SK-N-SH (cell line): Measurements from ENCODE around the gene PET100. TPM values are rescaled to one million over a fixed set of nuclear protein-coding genes. Genes with fewer than 3 reads are reported as not detected.

Experiments used
- CTCF ChIA-PET: fragments of 300-600, 350-600 bp; formaldehyde crosslinking; extraction: SDS; loops from one replicate; lab custom pipeline; 2021; lab: Yijun Ruan, JAX
- POLR2A ChIA-PET: fragments of 350-600 bp; sonication (Branson Sonifier 250); formaldehyde crosslinking; extraction: SDS; loops from one replicate; lab custom pipeline; 2020; ENCODE audit warnings: antibody characterized with exemption, inconsistent platforms; lab: Yijun Ruan, JAX
- DNase-seq: peaks from one replicate; pipeline ENCODE4 v3.0.0; 2012
- H2AFZ ChIP-seq: fragments of 200-600 bp; sonication (generic); 2 replicates; pipeline ENCODE4 v1.8.1; 2016; ENCODE audit warnings: antibody characterized with exemption, mild to moderate bottlenecking, low read depth
- H3F3A ChIP-seq: fragments of 200-600 bp; sonication (generic); replicated peaks from 2 replicates; pipeline ENCODE3; 2016; ENCODE audit warnings: antibody characterized with exemption, mild to moderate bottlenecking; ENCODE audit not compliant: insufficient read depth
- H3K27ac ChIP-seq, 2 experiments: fragments of 200-500 bp in 1 of 2; fragments of 200-600 bp in 1 of 2; sonication (Bioruptor generic) in 1 of 2; sonication (generic), shearing (Covaris generic) in 1 of 2; 2 replicates each; pipeline versions ENCODE4 v1.5.1 to v1.6.1; 2014 to 2016; ENCODE audit warnings: low read depth in 2 of 2, inconsistent platforms in 1 of 2, low read length in 1 of 2, mild to moderate bottlenecking in 1 of 2, mixed read lengths in 1 of 2
- H3K27me3 ChIP-seq: fragments of 200-600 bp; sonication (generic), shearing (Covaris generic); 2 replicates; pipeline ENCODE4 v1.6.1; 2016; ENCODE audit warnings: mixed run types; ENCODE audit not compliant: insufficient read depth
- H3K36me3 ChIP-seq, 2 experiments: fragments of 200-500 bp in 1 of 2; fragments of 200-600 bp in 1 of 2; sonication (Bioruptor generic) in 1 of 2; sonication (generic) in 1 of 2; replicated peaks in 1 of 2; 2 replicates each; pipeline versions ENCODE3 to v1.5.1; 2014 to 2016; ENCODE audit warnings: low read length in 1 of 2, mild to moderate bottlenecking in 1 of 2; ENCODE audit not compliant: insufficient read depth in 2 of 2, control insufficient read depth in 1 of 2
- H3K4me1 ChIP-seq, 2 experiments: fragments of 200-500 bp in 1 of 2; fragments of 200-600 bp in 1 of 2; sonication (Bioruptor generic) in 1 of 2; sonication (generic), shearing (Covaris generic) in 1 of 2; 2 replicates each; pipeline versions ENCODE4 v1.5.1 to v1.6.1; 2014 to 2016; ENCODE audit warnings: low read depth in 1 of 2, low read length in 1 of 2, mixed run types in 1 of 2; ENCODE audit not compliant: insufficient read depth in 2 of 2, control insufficient read depth in 1 of 2
- H3K4me2 ChIP-seq: fragments of 200-600 bp; sonication (generic), shearing (Covaris generic); 2 replicates; pipeline ENCODE4 v1.6.1; 2017; ENCODE audit warnings: mixed run types
- H3K4me3 ChIP-seq, 2 experiments: fragments of 200-500 bp in 1 of 2; fragments of 200-600 bp in 1 of 2; sonication (Bioruptor generic) in 1 of 2; sonication (generic), shearing (Covaris generic) in 1 of 2; 2 replicates each; pipeline versions ENCODE4 v1.5.1 to v1.8.1; 2014 to 2016; ENCODE audit warnings: low read depth in 2 of 2, inconsistent platforms in 1 of 2, low read length in 1 of 2, mild to moderate bottlenecking in 1 of 2, mixed read lengths in 1 of 2, moderate library complexity in 1 of 2
- H3K79me2 ChIP-seq: fragments of 200-600 bp; sonication (generic); 2 replicates; pipeline ENCODE4 v1.8.1; 2017; ENCODE audit warnings: mild to moderate bottlenecking; ENCODE audit not compliant: insufficient read depth
- H3K9ac ChIP-seq: fragments of 200-600 bp; sonication (generic); 2 replicates; pipeline ENCODE4 v1.6.1; 2017; ENCODE audit warnings: mixed run types
- H3K9me2 ChIP-seq: fragments of 200-600 bp; sonication (generic); 2 replicates; pipeline ENCODE4 v1.6.1; 2017; ENCODE audit warnings: mixed run types
- H3K9me3 ChIP-seq: fragments of 200-600 bp; sonication (generic); 2 replicates; pipeline ENCODE4 v1.6.1; 2017; ENCODE audit warnings: mixed run types, mild to moderate bottlenecking, moderate library complexity
- H4K20me1 ChIP-seq: fragments of 200-600 bp; sonication (generic); 2 replicates; pipeline ENCODE4 v1.6.1; 2017; ENCODE audit warnings: mild to moderate bottlenecking, mixed run types; ENCODE audit not compliant: insufficient read depth
- CHD2 ChIP-seq: fragments of 150-350 bp; IDR thresholded peaks from 2 replicates; pipeline ENCODE4 v1.6.1; 2018; ENCODE audit warnings: low read length; ENCODE audit not compliant: partially characterized antibody
- EP300 ChIP-seq, 2 experiments: IDR thresholded peaks; 2 replicates each; pipeline versions ENCODE4 v1.4.0 to v1.6.1; 2012; ENCODE audit warnings: borderline replicate concordance in 1 of 2, low read depth in 1 of 2, low read length in 1 of 2
- FOXJ3 ChIP-seq: sonication (generic); formaldehyde crosslinking; IDR thresholded peaks from 2 replicates; pipeline ENCODE4 v1.5.1; 2020; ENCODE audit warnings: mild to moderate bottlenecking, missing genetic modification reagents
- FOXM1 ChIP-seq: IDR thresholded peaks from 2 replicates; pipeline ENCODE4 v1.4.0; 2012; ENCODE audit warnings: low read depth, mild to moderate bottlenecking
- GATA2 ChIP-seq: sonication (generic); formaldehyde crosslinking; IDR thresholded peaks from 2 replicates; pipeline ENCODE4 v1.5.0; 2020; ENCODE audit warnings: mild to moderate bottlenecking, missing genetic modification reagents
- NFIC ChIP-seq: IDR thresholded peaks from 2 replicates; pipeline ENCODE4 v1.4.0; 2012; ENCODE audit warnings: borderline replicate concordance
- POLR2AphosphoS5 ChIP-seq: IDR thresholded peaks from 2 replicates; pipeline ENCODE4 v1.6.1; 2012; ENCODE audit warnings: low read depth, low read length
- RAD21 ChIP-seq: IDR thresholded peaks from 2 replicates; pipeline ENCODE4 v1.6.1; 2012; ENCODE audit warnings: mild to moderate bottlenecking, low read length
- RCOR1 ChIP-seq: fragments of 150-350 bp; IDR thresholded peaks from 2 replicates; pipeline ENCODE4 v1.6.1; 2017; ENCODE audit warnings: antibody characterized with exemption, low read length
- TAF1 ChIP-seq: IDR thresholded peaks from 2 replicates; pipeline ENCODE4 v1.6.1; 2012; ENCODE audit warnings: low read depth, mild to moderate bottlenecking, low read length, moderate library complexity, borderline replicate concordance
- TCF12 ChIP-seq: IDR thresholded peaks from 2 replicates; pipeline ENCODE4 v1.4.0; 2012
- YY1 ChIP-seq: IDR thresholded peaks from 2 replicates; pipeline ENCODE4 v1.4.0; 2012; ENCODE audit warnings: low read depth, mild to moderate bottlenecking
- WGBS: methylation state at CpG from one replicate; pipeline ENCODE4 v1.1.6; 2017; ENCODE audit warnings: low lambda C conversion rate; 5-methylcytosine and 5-hydroxymethylcytosine counted together
- polyA plus RNA-seq, 3 experiments: library from polyadenylated mRNA; depleted of rRNA; stranded (reverse); fragments of >200 nt; gene quantifications; 2 replicates each; pipeline ENCODE4 v1.2.3, GENCODE V29; 2012
- TF ChIP-seq, protein P1 (sequence below): IDR thresholded peaks from 2 replicates; pipeline ENCODE4; 2012
- TF ChIP-seq, protein P2 (sequence below): fragments of 200-600 bp; sonication (generic); IDR thresholded peaks from 2 replicates; pipeline ENCODE4 v1.6.1; 2017; ENCODE audit warnings: antibody characterized with exemption, mild to moderate bottlenecking, moderate library complexity
- TF ChIP-seq, protein P3 (sequence below): IDR thresholded peaks from 2 replicates; pipeline ENCODE4 v1.6.1; 2012; ENCODE audit warnings: mild to moderate bottlenecking, low read depth, low read length, moderate library complexity
- TF ChIP-seq, protein P4 (sequence below): IDR thresholded peaks from 2 replicates; pipeline ENCODE4 v1.4.0; 2012; ENCODE audit warnings: low read depth, borderline replicate concordance

Gene PET100
- polyA plus RNA-seq, 1 of the 3 experiments (the other 2 are of a cell fraction): 48.1 TPM

DNA sequence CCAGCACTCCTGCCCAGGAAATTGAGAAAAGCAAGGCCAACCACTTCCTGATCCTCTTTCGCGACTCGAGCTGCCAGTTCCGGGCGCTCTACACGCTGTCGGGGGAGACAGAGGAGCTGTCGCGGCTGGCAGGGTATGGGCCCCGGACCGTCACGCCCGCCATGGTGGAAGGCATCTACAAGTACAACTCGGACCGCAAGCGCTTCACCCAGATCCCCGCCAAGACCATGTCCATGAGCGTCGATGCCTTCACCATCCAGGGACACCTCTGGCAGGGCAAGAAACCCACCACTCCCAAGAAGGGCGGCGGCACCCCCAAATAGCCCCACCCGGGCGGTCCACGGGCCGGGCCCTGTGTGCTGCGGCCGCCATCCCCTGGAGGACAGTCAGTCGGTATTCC lies 11.9 kb upstream of the PET100 start:
- Histone ChIP-seq H3K4me2 (no peak overlapping the region), H3K9me3 (no peaks in the 10 kb centered on the region), H3F3A (peaks cover 4% of the 10 kb centered on the region), H3K36me3 (peaks cover 3 to 31% of the 10 kb centered on the region in 2 experiments), H3K27ac (peak overlapping the region in 1 of 2 experiments; percentile 98; a peak in 2 of 4 replicates), H3K79me2 (no peaks in the 10 kb centered on the region), H2AFZ (no peak overlapping the region), H4K20me1 (no peaks in the 10 kb centered on the region), H3K9me2 (no peaks in the 10 kb centered on the region), H3K9ac (no peak overlapping the region), H3K4me1 (peaks cover 0 to 42% of the 10 kb centered on the region in 2 experiments; a peak in 1 of 4 replicates), H3K27me3 (no peaks in the 10 kb centered on the region), H3K4me3 (no peak overlapping the region)
- DNase-seq: no peak
- CTCF ChIA-PET: interaction anchor here (0.7 to 4.1 kb wide), 7 partner anchors 12 to 264 kb away, joined by 3 to 40 read pairs (median 5); partner anchors contain the start of genes CAMSAP3 and TRAPPC5
- 91% methylated on average over 8 of the region's 28 CpGs for WGBS
- POLR2A ChIA-PET: interaction anchor here (1.9 to 2.6 kb wide), 3 partner anchors 12 to 22 kb away, joined by 6 to 16 read pairs (median 11); partner anchors contain the start of genes CAMSAP3, PET100 and XAB2
- TF ChIP-seq POLR2AphosphoS5: no peak
- TF ChIP-seq, protein P1, sequence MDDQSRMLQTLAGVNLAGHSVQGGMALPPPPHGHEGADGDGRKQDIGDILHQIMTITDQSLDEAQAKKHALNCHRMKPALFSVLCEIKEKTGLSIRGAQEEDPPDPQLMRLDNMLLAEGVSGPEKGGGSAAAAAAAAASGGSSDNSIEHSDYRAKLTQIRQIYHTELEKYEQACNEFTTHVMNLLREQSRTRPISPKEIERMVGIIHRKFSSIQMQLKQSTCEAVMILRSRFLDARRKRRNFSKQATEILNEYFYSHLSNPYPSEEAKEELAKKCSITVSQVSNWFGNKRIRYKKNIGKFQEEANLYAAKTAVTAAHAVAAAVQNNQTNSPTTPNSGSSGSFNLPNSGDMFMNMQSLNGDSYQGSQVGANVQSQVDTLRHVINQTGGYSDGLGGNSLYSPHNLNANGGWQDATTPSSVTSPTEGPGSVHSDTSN: no peak
- TF ChIP-seq, protein P2, sequence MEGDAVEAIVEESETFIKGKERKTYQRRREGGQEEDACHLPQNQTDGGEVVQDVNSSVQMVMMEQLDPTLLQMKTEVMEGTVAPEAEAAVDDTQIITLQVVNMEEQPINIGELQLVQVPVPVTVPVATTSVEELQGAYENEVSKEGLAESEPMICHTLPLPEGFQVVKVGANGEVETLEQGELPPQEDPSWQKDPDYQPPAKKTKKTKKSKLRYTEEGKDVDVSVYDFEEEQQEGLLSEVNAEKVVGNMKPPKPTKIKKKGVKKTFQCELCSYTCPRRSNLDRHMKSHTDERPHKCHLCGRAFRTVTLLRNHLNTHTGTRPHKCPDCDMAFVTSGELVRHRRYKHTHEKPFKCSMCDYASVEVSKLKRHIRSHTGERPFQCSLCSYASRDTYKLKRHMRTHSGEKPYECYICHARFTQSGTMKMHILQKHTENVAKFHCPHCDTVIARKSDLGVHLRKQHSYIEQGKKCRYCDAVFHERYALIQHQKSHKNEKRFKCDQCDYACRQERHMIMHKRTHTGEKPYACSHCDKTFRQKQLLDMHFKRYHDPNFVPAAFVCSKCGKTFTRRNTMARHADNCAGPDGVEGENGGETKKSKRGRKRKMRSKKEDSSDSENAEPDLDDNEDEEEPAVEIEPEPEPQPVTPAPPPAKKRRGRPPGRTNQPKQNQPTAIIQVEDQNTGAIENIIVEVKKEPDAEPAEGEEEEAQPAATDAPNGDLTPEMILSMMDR: no peak
- no peak for TF ChIP-seq RAD21
- TF ChIP-seq, protein P3, sequence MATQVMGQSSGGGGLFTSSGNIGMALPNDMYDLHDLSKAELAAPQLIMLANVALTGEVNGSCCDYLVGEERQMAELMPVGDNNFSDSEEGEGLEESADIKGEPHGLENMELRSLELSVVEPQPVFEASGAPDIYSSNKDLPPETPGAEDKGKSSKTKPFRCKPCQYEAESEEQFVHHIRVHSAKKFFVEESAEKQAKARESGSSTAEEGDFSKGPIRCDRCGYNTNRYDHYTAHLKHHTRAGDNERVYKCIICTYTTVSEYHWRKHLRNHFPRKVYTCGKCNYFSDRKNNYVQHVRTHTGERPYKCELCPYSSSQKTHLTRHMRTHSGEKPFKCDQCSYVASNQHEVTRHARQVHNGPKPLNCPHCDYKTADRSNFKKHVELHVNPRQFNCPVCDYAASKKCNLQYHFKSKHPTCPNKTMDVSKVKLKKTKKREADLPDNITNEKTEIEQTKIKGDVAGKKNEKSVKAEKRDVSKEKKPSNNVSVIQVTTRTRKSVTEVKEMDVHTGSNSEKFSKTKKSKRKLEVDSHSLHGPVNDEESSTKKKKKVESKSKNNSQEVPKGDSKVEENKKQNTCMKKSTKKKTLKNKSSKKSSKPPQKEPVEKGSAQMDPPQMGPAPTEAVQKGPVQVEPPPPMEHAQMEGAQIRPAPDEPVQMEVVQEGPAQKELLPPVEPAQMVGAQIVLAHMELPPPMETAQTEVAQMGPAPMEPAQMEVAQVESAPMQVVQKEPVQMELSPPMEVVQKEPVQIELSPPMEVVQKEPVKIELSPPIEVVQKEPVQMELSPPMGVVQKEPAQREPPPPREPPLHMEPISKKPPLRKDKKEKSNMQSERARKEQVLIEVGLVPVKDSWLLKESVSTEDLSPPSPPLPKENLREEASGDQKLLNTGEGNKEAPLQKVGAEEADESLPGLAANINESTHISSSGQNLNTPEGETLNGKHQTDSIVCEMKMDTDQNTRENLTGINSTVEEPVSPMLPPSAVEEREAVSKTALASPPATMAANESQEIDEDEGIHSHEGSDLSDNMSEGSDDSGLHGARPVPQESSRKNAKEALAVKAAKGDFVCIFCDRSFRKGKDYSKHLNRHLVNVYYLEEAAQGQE: no peak
- TF ChIP-seq, protein P4, sequence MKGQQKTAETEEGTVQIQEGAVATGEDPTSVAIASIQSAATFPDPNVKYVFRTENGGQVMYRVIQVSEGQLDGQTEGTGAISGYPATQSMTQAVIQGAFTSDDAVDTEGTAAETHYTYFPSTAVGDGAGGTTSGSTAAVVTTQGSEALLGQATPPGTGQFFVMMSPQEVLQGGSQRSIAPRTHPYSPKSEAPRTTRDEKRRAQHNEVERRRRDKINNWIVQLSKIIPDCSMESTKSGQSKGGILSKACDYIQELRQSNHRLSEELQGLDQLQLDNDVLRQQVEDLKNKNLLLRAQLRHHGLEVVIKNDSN: no peak
- no peak for TF ChIP-seq FOXM1

DNA sequence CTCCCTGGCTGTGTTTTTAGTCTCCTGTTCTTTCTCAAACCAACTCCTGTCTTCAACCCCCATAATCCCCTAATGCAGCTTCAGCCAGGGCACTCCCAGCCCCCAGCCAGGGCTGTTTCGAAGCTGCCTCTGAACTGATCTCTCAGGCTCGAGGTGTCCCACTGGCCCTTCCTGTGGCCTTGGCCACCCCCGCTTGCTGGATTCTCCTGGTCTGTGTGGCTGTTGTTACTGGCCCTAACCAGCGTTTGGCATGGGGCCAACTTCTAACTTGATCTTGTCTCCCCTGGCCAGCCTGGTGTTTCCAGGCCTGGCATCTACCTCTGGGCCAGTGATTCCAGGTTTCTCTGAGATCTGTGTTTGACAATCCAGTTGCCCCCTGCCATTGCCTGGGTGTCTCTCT lies 11.2 kb upstream of the PET100 start:
- Histone ChIP-seq H3K79me2 (no peaks in the 10 kb centered on the region), H3K4me3 (no peak overlapping the region), H3K4me2 (no peak overlapping the region), H3K9me2 (no peaks in the 10 kb centered on the region), H3K27me3 (no peaks in the 10 kb centered on the region), H3F3A (peaks cover 4% of the 10 kb centered on the region), H3K9ac (no peak overlapping the region), H3K4me1 (peaks cover 0 to 42% of the 10 kb centered on the region in 2 experiments; a peak in 1 of 4 replicates), H3K9me3 (no peaks in the 10 kb centered on the region), H4K20me1 (no peaks in the 10 kb centered on the region), H2AFZ (no peak overlapping the region), H3K36me3 (peaks cover 3 to 36% of the 10 kb centered on the region in 2 experiments), H3K27ac (peak overlapping the region in 1 of 2 experiments; percentile 98; a peak in 2 of 4 replicates)
- CTCF ChIA-PET: interaction anchor here (0.7 to 4.1 kb wide), 9 partner anchors 12 to 264 kb away, joined by 3 to 40 read pairs (median 5); partner anchors contain the start of genes CAMSAP3, PET100, TRAPPC5 and XAB2
- POLR2A ChIA-PET: interaction anchor here (0.5 to 2.6 kb wide), 8 partner anchors 9 to 1294 kb away, joined by 3 to 16 read pairs (median 4); partner anchors contain the start of genes CAMSAP3, PCP2, PET100 and XAB2
- DNase-seq: peak; percentile 91
- WGBS: 53% methylated on average over 4 of the region's 4 CpGs
- TF ChIP-seq POLR2AphosphoS5 (peak; percentile 10; the same call in 1 of the 2 replicates), CHD2 (peak; percentile 16), TAF1 (no peak), TCF12 (no peak), GATA2 (peak; percentile 66), YY1 (no peak), FOXJ3 (CRISPR knock-in tag) (no peak), EP300 (IDR thresholded peaks at IDR 0.05; ENCODE audit: borderline replicate concordance in 1 of 2, low read depth in 1 of 2, low read length in 1 of 2) (0 out of 4 replicates have a peak, but pooled peaks of 1 of the 2 experiments have one; percentile 35), RAD21 (peak; percentile 11; the same call in 1 of the 2 replicates), NFIC (peak; percentile 69), RCOR1 (no peak)
- TF ChIP-seq, protein P1: no peak
